Panc1 (cell line): Measurements from ENCODE around the gene SMIM33.
"Not testable (repeated sequence)": the region's sequence is repeated elsewhere in the genome, so short reads cannot be mapped to it uniquely, and the experiment has no call there.

Experiments used
- POLR2AphosphoS5 ChIP-seq: IDR thresholded peaks from 2 replicates; pipeline ENCODE4 v1.6.1; 2012; ENCODE audit warnings: mild to moderate bottlenecking, low read depth, low read length, moderate library complexity
- TCF7L2 ChIP-seq: IDR thresholded peaks from 2 replicates; pipeline ENCODE4 v1.6.1; 2011; ENCODE audit warnings: mild to moderate bottlenecking, low read depth, low read length, inconsistent platforms
- TF ChIP-seq, protein P1 (sequence below): fragments of 450-650 bp; IDR thresholded peaks from 2 replicates; pipeline ENCODE4 v1.5.1; 2017; ENCODE audit warnings: mild to moderate bottlenecking
- TF ChIP-seq, protein P2 (sequence below), 2 experiments: IDR thresholded peaks; 2 replicates each; pipeline ENCODE4 v1.6.1; 2011 to 2012; ENCODE audit warnings: low read depth in 2 of 2, control low read depth in 1 of 2, low read length in 1 of 2, mild to moderate bottlenecking in 1 of 2, moderate library complexity in 1 of 2; ENCODE audit not compliant: insufficient read depth in 1 of 2

GRCh38 chr5:139513434-139513833 is 42.6 kb downstream of the SMIM33 start:
- TF ChIP-seq, protein P1, sequence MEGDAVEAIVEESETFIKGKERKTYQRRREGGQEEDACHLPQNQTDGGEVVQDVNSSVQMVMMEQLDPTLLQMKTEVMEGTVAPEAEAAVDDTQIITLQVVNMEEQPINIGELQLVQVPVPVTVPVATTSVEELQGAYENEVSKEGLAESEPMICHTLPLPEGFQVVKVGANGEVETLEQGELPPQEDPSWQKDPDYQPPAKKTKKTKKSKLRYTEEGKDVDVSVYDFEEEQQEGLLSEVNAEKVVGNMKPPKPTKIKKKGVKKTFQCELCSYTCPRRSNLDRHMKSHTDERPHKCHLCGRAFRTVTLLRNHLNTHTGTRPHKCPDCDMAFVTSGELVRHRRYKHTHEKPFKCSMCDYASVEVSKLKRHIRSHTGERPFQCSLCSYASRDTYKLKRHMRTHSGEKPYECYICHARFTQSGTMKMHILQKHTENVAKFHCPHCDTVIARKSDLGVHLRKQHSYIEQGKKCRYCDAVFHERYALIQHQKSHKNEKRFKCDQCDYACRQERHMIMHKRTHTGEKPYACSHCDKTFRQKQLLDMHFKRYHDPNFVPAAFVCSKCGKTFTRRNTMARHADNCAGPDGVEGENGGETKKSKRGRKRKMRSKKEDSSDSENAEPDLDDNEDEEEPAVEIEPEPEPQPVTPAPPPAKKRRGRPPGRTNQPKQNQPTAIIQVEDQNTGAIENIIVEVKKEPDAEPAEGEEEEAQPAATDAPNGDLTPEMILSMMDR = peak; percentile 87
- TF ChIP-seq POLR2AphosphoS5, TCF7L2: not testable (repeated sequence)
- TF ChIP-seq, protein P2, sequence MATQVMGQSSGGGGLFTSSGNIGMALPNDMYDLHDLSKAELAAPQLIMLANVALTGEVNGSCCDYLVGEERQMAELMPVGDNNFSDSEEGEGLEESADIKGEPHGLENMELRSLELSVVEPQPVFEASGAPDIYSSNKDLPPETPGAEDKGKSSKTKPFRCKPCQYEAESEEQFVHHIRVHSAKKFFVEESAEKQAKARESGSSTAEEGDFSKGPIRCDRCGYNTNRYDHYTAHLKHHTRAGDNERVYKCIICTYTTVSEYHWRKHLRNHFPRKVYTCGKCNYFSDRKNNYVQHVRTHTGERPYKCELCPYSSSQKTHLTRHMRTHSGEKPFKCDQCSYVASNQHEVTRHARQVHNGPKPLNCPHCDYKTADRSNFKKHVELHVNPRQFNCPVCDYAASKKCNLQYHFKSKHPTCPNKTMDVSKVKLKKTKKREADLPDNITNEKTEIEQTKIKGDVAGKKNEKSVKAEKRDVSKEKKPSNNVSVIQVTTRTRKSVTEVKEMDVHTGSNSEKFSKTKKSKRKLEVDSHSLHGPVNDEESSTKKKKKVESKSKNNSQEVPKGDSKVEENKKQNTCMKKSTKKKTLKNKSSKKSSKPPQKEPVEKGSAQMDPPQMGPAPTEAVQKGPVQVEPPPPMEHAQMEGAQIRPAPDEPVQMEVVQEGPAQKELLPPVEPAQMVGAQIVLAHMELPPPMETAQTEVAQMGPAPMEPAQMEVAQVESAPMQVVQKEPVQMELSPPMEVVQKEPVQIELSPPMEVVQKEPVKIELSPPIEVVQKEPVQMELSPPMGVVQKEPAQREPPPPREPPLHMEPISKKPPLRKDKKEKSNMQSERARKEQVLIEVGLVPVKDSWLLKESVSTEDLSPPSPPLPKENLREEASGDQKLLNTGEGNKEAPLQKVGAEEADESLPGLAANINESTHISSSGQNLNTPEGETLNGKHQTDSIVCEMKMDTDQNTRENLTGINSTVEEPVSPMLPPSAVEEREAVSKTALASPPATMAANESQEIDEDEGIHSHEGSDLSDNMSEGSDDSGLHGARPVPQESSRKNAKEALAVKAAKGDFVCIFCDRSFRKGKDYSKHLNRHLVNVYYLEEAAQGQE (IDR thresholded peaks at IDR 0.05; ENCODE audit: insufficient read depth in 1 of 2, low read depth in 2 of 2, low read length in 1 of 2) = not testable (repeated sequence)
